Neural cell (in vitro differentiated cells): Measurements from ENCODE around the gene FAS. TPM values are rescaled to one million over a fixed set of nuclear protein-coding genes. Genes with fewer than 3 reads are reported as not detected.

ENCODE experiments used
- H2AFZ ChIP-seq: fragments of 200-600, 300-800 bp; sonication (generic), shearing (Covaris generic); 2 replicates; pipeline ENCODE4 v1.6.0; 2014; ENCODE audit warnings: low read depth, mild to moderate bottlenecking, antibody characterized with exemption, low read length, moderate library complexity
- H3F3A ChIP-seq: fragments of 200-600 bp; shearing (Covaris generic); 2 replicates; pipeline ENCODE4 v1.6.1; 2016; ENCODE audit warnings: mild to moderate bottlenecking, moderate library complexity, mixed read lengths, antibody characterized with exemption, low read length; ENCODE audit not compliant: insufficient read depth, poor library complexity, severe bottlenecking
- H3K27ac ChIP-seq: fragments of 200-600, 300-800 bp; sonication (generic), shearing (Covaris generic); 2 replicates; pipeline ENCODE4 v1.5.1; 2014; ENCODE audit warnings: mild to moderate bottlenecking, low read length, moderate library complexity
- H3K27me3 ChIP-seq: fragments of 300-800, 200-600 bp; sonication (generic), shearing (Covaris generic); 2 replicates; pipeline ENCODE4 v1.6.0; 2014; ENCODE audit warnings: mild to moderate bottlenecking, low read depth, low read length, moderate library complexity; ENCODE audit not compliant: insufficient read depth
- H3K36me3 ChIP-seq: fragments of 300-800, 200-600 bp; sonication (generic), shearing (Covaris generic); 2 replicates; pipeline ENCODE4 v1.5.1; 2014; ENCODE audit warnings: mild to moderate bottlenecking, antibody characterized with exemption, low read length, moderate library complexity; ENCODE audit not compliant: insufficient read depth
- H3K4me2 ChIP-seq: fragments of 300-800, 200-600 bp; sonication (generic), shearing (Covaris generic); 2 replicates; pipeline ENCODE4 v1.6.0; 2014; ENCODE audit warnings: mild to moderate bottlenecking, low read length
- H3K4me3 ChIP-seq: fragments of 300-800, 200-600 bp; sonication (generic), shearing (Covaris generic); 2 replicates; pipeline ENCODE4 v1.5.1; 2014; ENCODE audit warnings: mild to moderate bottlenecking, low read length, moderate library complexity
- H3K79me2 ChIP-seq: fragments of 200-600 bp; shearing (Covaris generic); replicated peaks from 2 replicates; pipeline ENCODE4 v1.6.0; 2014; ENCODE audit warnings: mild to moderate bottlenecking, low read length, moderate library complexity; ENCODE audit not compliant: insufficient read depth
- H3K9ac ChIP-seq: fragments of 300-800, 200-600 bp; sonication (generic), shearing (Covaris generic); 2 replicates; pipeline ENCODE4 v1.6.1; 2016; ENCODE audit warnings: mild to moderate bottlenecking, low read length, mixed read lengths
- H3K9me2 ChIP-seq: fragments of 200-600 bp; shearing (Covaris generic); 2 replicates; pipeline ENCODE4 v1.6.1; 2016; ENCODE audit warnings: mild to moderate bottlenecking, low read length, mixed read lengths; ENCODE audit not compliant: insufficient read depth
- H3K9me3 ChIP-seq: fragments of 200-600, 300-800 bp; sonication (generic), shearing (Covaris generic); 2 replicates; pipeline ENCODE4 v1.6.1; 2016; ENCODE audit warnings: mild to moderate bottlenecking, mixed run types, low read length, moderate library complexity, mixed read lengths
- H4K20me1 ChIP-seq: fragments of 200-600 bp; shearing (Covaris generic); 2 replicates; pipeline ENCODE4 v1.6.1; 2016; ENCODE audit warnings: mild to moderate bottlenecking, mixed run types; ENCODE audit not compliant: insufficient read depth
- EP300 ChIP-seq: fragments of 450-650 bp; conservative IDR thresholded peaks from 2 replicates; pipeline ENCODE4 v1.6.1; 2014; ENCODE audit warnings: antibody characterized with exemption, mild to moderate bottlenecking, moderate library complexity; ENCODE audit not compliant: poor library complexity, severe bottlenecking
- EZH2 ChIP-seq: fragments of 200-600, 300-800 bp; shearing (Covaris generic), sonication (generic); IDR thresholded peaks from 2 replicates; pipeline ENCODE4 v1.6.1; 2014; ENCODE audit warnings: antibody characterized with exemption, low read length, borderline replicate concordance, mild to moderate bottlenecking; ENCODE audit not compliant: insufficient read depth, poor library complexity, severe bottlenecking
- MXI1 ChIP-seq: fragments of 450-650 bp; conservative IDR thresholded peaks from 2 replicates; pipeline ENCODE4 v1.6.1; 2014; ENCODE audit warnings: antibody characterized with exemption, mild to moderate bottlenecking; ENCODE audit not compliant: poor library complexity, severe bottlenecking
- POLR2AphosphoS5 ChIP-seq: IDR thresholded peaks from 2 replicates; pipeline ENCODE4 v1.6.1; 2012
- RAD21 ChIP-seq: fragments of 450-650 bp; conservative IDR thresholded peaks from 2 replicates; pipeline ENCODE4 v1.6.1; 2014; ENCODE audit warnings: antibody characterized with exemption, mild to moderate bottlenecking, moderate library complexity
- SMC3 ChIP-seq: fragments of 450-650 bp; conservative IDR thresholded peaks from 2 replicates; pipeline ENCODE4 v1.6.1; 2014; ENCODE audit warnings: antibody characterized with exemption, mild to moderate bottlenecking, moderate library complexity; ENCODE audit not compliant: poor library complexity
- TAF1 ChIP-seq: IDR thresholded peaks from 2 replicates; pipeline ENCODE4 v1.6.1; 2012; ENCODE audit warnings: low read depth
- polyA plus RNA-seq: library from polyadenylated mRNA; depleted of rRNA; stranded (reverse); fragments of >200 nt; gene quantifications from 2 replicates; pipeline ENCODE4 v1.2.3, GENCODE V29; 2014
- TF ChIP-seq, protein P1 (sequence below): IDR thresholded peaks from 2 replicates; pipeline ENCODE4 v1.6.1; 2012; ENCODE audit warnings: borderline replicate concordance
- TF ChIP-seq, protein P2 (sequence below): fragments of 450-650 bp; IDR thresholded peaks from 2 replicates; pipeline ENCODE4 v1.5.1; 2014; ENCODE audit warnings: antibody characterized with exemption, mild to moderate bottlenecking, moderate library complexity; ENCODE audit not compliant: poor library complexity, severe bottlenecking

FAS gene
- polyA plus RNA-seq, 1 donor from 2014 or later: 2.5 TPM

DNA sequence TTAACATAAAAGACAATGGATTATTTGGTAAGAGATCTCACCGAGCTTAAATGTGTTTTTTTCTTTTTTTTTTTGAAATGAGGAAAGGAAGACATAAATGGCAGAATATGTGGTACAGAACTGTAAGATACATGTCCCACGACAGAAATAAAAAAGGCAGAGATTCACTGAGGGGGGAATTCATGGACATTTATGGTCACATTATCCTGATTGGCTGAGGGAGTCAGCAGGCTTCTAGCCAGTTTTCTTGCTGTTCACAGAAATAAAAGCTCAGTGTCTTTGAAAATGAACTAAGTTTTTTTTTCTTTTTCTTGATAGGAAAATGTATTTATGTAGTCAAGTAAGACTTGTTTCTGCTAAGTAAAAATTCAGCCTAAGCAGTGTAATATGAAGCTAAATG lies 8.2 kb upstream of the FAS start:
- Histone ChIP-seq H3F3A (no peaks in the 10 kb centered on the region), H3K27me3 (no peaks in the 10 kb centered on the region), H3K9ac (no peak overlapping the region), H3K4me2 (no peak overlapping the region), H3K9me3 (no peaks in the 10 kb centered on the region), H3K4me3 (no peak overlapping the region), H3K9me2 (no peaks in the 10 kb centered on the region), H3K79me2 (no peaks in the 10 kb centered on the region), H3K27ac (no peak overlapping the region), H4K20me1 (no peaks in the 10 kb centered on the region), H2AFZ (no peak overlapping the region), H3K36me3 (no peaks in the 10 kb centered on the region)
- TF ChIP-seq TAF1 (no peak), EZH2 (no peak), SMC3 (no peak), MXI1 (no peak), POLR2AphosphoS5 (no peak), RAD21 (no peak), EP300 (no peak)
- TF ChIP-seq, protein P1, sequence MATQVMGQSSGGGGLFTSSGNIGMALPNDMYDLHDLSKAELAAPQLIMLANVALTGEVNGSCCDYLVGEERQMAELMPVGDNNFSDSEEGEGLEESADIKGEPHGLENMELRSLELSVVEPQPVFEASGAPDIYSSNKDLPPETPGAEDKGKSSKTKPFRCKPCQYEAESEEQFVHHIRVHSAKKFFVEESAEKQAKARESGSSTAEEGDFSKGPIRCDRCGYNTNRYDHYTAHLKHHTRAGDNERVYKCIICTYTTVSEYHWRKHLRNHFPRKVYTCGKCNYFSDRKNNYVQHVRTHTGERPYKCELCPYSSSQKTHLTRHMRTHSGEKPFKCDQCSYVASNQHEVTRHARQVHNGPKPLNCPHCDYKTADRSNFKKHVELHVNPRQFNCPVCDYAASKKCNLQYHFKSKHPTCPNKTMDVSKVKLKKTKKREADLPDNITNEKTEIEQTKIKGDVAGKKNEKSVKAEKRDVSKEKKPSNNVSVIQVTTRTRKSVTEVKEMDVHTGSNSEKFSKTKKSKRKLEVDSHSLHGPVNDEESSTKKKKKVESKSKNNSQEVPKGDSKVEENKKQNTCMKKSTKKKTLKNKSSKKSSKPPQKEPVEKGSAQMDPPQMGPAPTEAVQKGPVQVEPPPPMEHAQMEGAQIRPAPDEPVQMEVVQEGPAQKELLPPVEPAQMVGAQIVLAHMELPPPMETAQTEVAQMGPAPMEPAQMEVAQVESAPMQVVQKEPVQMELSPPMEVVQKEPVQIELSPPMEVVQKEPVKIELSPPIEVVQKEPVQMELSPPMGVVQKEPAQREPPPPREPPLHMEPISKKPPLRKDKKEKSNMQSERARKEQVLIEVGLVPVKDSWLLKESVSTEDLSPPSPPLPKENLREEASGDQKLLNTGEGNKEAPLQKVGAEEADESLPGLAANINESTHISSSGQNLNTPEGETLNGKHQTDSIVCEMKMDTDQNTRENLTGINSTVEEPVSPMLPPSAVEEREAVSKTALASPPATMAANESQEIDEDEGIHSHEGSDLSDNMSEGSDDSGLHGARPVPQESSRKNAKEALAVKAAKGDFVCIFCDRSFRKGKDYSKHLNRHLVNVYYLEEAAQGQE: no peak
- TF ChIP-seq, protein P2, sequence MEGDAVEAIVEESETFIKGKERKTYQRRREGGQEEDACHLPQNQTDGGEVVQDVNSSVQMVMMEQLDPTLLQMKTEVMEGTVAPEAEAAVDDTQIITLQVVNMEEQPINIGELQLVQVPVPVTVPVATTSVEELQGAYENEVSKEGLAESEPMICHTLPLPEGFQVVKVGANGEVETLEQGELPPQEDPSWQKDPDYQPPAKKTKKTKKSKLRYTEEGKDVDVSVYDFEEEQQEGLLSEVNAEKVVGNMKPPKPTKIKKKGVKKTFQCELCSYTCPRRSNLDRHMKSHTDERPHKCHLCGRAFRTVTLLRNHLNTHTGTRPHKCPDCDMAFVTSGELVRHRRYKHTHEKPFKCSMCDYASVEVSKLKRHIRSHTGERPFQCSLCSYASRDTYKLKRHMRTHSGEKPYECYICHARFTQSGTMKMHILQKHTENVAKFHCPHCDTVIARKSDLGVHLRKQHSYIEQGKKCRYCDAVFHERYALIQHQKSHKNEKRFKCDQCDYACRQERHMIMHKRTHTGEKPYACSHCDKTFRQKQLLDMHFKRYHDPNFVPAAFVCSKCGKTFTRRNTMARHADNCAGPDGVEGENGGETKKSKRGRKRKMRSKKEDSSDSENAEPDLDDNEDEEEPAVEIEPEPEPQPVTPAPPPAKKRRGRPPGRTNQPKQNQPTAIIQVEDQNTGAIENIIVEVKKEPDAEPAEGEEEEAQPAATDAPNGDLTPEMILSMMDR: no peak

DNA sequence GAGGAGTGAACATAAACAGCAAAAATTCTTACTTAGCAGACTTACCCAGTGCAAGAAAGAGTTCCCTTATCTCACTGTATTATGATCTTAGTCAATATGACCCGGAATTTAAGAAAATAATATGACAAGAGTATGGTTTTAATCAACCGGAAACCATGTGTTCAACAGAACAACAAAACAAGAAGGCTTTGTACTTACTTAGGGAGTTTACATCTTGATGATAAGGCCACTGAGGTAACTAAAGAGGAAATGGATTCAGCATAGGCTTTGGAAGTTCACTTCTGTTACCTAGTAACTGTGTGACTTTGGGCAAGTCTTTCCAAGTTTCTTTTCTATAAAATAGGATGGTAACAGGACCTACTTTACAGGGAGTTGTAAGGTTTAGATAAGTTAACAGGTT lies 7.4 kb upstream of the FAS start:
- Histone ChIP-seq H3K9ac (no peak overlapping the region), H3K27ac (no peak overlapping the region), H3K4me3 (no peak overlapping the region), H3K9me2 (no peaks in the 10 kb centered on the region), H3K36me3 (no peaks in the 10 kb centered on the region), H3F3A (no peaks in the 10 kb centered on the region), H2AFZ (no peak overlapping the region), H4K20me1 (no peaks in the 10 kb centered on the region), H3K9me3 (no peaks in the 10 kb centered on the region), H3K27me3 (no peaks in the 10 kb centered on the region), H3K4me2 (no peak overlapping the region), H3K79me2 (no peaks in the 10 kb centered on the region)
- TF ChIP-seq MXI1 (no peak), POLR2AphosphoS5 (no peak), EZH2 (no peak), TAF1 (no peak), SMC3 (no peak)
- TF ChIP-seq, protein P1: no peak
- TF ChIP-seq, protein P2: no peak
